SHP77 treated with DMSO at 0.1 percent for 48 hours (cell line): ENCODE data around the gene OSBP.
"Not testable (repeated sequence)": the region's sequence is repeated elsewhere in the genome, so short reads cannot be mapped to it uniquely, and the experiment has no call there.

Experiments used
- DNase-seq: peaks from one replicate; lab custom pipeline; 2025; lab: John Stamatoyannopoulos, UW

Gene OSBP

DNA sequence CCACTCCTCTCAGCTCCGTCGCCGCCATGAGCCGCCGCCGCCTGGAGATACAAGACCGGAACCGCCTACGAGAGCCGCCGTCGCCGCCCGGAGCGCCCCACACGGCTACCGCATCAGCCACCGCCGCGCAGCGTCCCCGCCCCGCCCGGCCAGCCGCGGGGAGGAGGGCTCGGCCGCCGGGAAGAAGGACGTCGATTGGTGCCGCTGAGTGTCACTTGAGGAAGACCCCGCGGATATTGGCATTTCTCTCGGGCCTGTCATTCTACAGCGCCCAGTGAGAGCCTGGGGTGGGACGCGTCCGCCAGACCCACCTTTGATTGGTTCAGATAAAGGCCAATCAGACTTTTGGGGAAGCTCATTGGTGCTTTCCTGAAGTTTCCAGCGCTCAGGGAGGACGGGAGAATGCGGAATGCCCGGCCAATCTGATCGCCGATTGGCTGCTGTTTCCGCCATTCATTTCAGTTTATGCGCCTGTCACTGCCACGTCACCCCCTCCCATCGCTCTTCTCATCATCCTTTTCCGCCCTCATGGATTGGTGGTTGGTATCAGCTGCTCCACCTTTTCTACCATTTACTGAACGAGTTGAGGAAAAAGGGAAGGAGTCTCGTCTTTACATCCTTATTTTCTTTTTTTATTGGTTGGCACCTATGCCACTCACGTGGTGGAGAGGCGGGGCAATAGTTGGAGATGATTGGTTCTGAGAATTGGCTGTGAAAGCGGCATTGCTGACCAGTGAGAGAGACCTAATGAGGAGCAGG lies at the start of gene OSBP:
OSBP (minus strand) TSS at position 138 of the 759 bp plus-strand sequence; CDS start at position 28, 110 bp downstream.
- DNase-seq = peak; percentile 87

DNA sequence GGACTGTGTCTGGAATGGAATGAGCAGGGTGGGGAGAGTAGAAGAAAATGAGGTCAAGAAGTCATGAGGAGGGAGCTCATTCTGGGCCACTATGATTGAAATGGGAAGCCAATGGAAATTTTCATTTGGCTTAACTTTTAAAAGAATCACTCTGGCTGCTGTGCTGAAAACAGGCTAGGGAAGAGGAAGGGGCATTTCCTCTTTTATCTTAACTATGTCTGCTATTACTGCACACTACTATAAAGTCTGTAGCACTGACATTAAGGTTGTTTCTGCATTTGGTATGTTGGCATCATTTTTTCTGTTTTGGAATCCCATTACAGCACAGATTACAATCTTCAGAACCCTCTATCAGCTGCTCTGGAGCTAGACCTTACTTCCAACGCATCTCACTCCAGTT lies 45.0 kb upstream of the OSBP start:
- DNase-seq = no peak

GRCh38 chr11:59659981-59660380 lies 44.4 kb upstream of the OSBP start:
- no peak for DNase-seq

DNA sequence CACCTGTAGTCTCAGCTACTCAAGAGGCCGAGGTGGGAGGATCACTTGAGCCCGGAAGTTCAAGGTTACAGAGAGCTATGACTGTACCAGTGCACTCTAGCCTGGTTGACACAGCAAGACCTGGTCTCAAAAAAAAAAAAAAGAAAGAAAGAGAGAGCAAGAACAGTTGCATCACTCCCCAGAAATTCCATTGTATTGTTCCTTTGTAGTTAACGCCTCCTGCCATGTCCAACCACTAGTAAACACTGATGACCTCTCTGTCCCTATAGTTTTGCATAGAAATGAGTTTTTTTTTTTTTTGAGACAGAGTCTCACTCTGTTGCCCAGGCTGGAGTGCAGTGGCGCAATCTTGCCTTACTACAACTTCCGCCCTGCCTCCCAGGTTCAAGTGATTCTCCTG lies 42.5 kb upstream of the OSBP start:
- no peak for DNase-seq

GRCh38 chr11:59654893-59655292 lies 39.3 kb upstream of the OSBP start:
- no peak for DNase-seq

DNA sequence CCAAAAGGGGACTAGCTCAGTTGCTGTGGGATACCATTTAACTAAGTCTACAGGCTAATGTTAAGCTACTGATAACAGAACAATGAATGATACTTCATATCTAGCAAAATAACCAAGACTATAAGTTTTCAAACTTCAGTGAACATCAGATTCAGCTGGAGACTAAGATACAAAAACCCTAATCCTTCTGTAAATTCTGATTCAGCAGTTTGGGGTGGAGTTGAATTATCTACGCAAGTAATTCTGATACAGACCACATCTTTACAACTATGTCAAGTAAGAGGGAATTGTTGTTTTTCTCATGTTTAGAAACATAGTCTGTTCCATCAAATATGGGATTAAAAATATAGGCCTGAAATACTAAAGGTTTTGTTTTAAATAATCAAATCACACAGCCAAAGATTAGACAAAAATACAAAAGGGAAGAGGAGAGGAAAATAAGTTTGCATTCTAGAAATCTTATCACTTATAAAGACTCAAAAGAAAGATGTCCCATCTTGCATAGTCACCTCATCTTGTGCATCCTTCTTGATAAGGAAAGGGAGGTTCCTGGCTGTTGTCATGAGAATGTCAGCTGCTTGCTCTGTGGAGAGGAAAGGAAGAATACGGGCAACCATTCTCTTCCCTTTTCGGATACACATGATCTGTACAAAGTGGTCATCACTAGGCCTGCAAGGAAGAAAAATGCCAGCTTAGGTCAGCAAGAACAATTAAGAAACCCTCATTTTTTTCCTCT lies 31.8 kb upstream of the OSBP start:
- no peak for DNase-seq

DNA sequence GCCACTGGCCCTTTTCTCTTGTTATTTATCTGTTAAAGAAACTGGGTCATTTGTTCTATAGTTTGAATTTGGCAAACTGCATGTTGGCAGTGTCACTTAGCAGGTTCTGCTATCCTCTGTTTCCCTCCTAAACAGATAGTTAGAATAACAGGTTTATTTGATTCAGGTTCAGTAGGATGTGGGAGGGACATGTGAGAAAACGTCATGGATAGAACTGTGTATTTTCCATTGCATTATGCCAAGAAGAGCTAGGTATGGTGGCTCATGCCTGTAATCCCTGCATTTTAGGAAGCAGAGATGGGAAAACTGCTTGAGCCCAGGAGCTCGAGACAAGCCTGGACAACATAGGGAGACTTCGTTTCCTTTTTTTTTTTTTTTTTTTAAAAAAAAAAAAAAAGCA lies 29.0 kb upstream of the OSBP start:
- DNase-seq = no peak

- DNase-seq = no peak
These were observed 27.8 kb upstream of the OSBP start for GRCh38 chr11:59643390-59643789.

DNA sequence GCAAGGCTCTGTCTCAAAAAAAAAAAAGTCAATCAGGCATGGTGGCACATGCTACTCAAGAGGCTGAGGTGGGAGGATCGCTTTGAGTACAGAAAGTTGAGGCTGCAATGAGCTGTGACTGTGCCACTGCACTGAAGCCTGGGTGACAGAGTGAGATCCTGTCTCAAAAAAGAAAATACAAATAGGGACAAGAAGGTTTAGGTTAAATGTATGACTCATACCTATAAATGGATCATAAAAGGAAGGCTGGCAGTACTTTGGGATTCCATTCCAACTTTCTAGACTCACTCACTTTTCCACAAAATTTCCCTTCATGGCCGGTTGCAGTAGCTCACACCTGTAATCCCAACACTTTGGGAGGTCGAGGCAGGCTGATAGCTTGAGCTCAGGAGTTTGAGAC lies 25.6 kb upstream of the OSBP start:
- no peak for DNase-seq

GRCh38 chr11:59630493-59630892 lies 14.9 kb upstream of the OSBP start:
- no peak for DNase-seq

DNA sequence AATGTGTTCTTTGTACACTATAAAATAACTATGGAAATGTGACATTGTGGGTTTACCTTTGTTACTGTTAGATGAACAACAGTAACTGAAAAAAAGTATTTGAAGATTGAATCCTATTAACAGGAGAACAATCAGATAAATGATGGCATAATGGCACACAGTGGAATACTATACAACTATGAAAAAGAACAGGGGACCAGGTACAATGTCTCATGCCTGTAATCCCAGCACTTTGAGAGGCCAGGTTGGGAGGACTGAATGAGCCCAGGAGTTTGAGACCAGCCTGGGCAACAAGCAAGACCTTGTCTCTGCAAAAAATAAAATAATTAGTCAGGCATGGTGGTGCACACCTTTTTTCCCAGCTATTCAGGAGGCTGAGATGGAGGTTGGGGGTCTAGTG lies 14.4 kb upstream of the OSBP start:
- DNase-seq = no peak

GRCh38 chr11:59626969-59627368 lies 11.4 kb upstream of the OSBP start:
- DNase-seq = not testable (repeated sequence)

GRCh38 chr11:59625703-59626102 lies 10.1 kb upstream of the OSBP start:
- DNase-seq = no peak

GRCh38 chr11:59617876-59618275 lies 2.3 kb upstream of the OSBP start:
- DNase-seq = no peak

- no peak for DNase-seq
These were observed 915 bp upstream of the OSBP start for GRCh38 chr11:59616396-59616982.

- peak; percentile 1 for DNase-seq
These were observed 396 bp downstream of the OSBP start for GRCh38 chr11:59615120-59615636.

GRCh38 chr11:59614277-59615119 lies 1.1 kb downstream of the OSBP start:
- DNase-seq = no peak

- DNase-seq = peak; percentile 27
These were observed 3.7 kb downstream of the OSBP start for GRCh38 chr11:59611570-59612565.

GRCh38 chr11:59610289-59610688 lies 5.3 kb downstream of the OSBP start:
- DNase-seq = no peak

DNA sequence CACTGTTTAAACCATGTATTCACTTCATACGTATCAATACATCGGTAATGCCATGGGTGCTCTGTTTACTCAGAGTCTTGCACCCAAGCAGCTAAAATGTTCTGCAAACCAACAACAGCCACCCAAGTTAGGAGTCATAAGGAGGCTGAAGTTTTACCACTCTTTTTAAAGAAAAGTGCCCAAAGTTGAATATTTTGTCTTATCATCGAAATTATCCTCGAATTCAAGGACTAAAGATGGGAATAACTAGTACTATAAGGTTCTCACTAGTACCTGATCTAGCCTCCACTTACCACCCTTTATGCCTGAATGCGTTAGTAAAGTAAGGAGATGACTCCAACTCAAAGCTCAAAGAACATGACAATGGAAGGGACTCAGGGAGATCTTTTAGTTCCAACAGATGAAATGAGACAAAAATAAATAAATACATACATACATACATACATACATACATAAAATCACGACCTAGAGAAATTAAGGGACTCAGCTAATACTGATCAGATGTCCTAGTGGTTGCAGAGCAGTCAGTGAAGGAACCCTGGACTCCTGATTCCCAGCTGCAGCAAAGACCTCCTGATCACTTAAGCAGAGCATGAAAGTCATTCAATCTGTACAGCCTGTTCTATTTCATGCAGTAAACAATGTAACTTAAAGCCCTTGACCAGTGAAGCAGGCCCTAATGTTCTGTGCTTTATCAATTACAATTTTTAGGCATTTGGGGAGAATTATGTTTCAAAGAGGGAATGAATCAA lies 7.7 kb downstream of the OSBP start:
- DNase-seq = no peak
